Fibroblast of villous mesenchyme (primary cell): Measurements from ENCODE around the gene ATF7. TPM values are rescaled to one million over a fixed set of nuclear protein-coding genes. Genes with fewer than 3 reads are reported as not detected.
"Not testable (repeated sequence)": the region's sequence is repeated elsewhere in the genome, so short reads cannot be mapped to it uniquely, and the experiment has no call there.

ENCODE experiments used
- DNase-seq: peaks from one replicate; pipeline ENCODE4 v3.0.0-alpha.2; 2010; ENCODE audit warnings: low read depth
- H3K4me3 ChIP-seq: 2 replicates; pipeline ENCODE4 v1.5.1; 2011; ENCODE audit warnings: low read depth, mild to moderate bottlenecking, low read length
- total RNA-seq: library from RNA; depleted of rRNA; stranded (reverse); fragments of >200 nt; gene quantifications from 2 replicates; pipeline ENCODE4 v1.2.3, GENCODE V29; 2012
- TF ChIP-seq, protein P1 (sequence below): IDR thresholded peaks from 2 replicates; pipeline ENCODE4 v1.5.1; 2012; ENCODE audit warnings: low read depth, mild to moderate bottlenecking, low read length; ENCODE audit not compliant: insufficient read depth

The ATF7 gene
- total RNA-seq, 1 donor: 14.7 TPM

DNA sequence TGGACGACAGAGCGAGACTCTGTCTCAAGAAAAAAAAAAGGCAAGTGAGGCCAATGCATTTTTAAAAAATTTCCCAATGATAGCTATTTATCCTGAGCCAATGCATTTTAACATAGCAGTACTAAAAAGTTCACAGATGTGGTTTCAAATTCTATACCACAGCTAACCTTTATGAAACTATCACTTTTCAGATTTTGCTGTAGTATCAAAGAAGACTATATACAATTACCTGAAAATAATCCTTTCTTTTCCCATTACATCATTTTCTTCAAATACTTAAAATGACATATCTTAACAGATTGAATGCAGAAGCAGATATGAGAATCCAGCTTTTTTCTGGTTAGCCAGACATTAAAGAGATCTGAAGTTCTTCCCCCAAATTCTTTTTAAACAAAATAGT, 13.2 kb downstream of the ATF7 start:
- no peak overlapping the region for H3K4me3 ChIP-seq
- DNase-seq: no peak
- TF ChIP-seq, protein P1, sequence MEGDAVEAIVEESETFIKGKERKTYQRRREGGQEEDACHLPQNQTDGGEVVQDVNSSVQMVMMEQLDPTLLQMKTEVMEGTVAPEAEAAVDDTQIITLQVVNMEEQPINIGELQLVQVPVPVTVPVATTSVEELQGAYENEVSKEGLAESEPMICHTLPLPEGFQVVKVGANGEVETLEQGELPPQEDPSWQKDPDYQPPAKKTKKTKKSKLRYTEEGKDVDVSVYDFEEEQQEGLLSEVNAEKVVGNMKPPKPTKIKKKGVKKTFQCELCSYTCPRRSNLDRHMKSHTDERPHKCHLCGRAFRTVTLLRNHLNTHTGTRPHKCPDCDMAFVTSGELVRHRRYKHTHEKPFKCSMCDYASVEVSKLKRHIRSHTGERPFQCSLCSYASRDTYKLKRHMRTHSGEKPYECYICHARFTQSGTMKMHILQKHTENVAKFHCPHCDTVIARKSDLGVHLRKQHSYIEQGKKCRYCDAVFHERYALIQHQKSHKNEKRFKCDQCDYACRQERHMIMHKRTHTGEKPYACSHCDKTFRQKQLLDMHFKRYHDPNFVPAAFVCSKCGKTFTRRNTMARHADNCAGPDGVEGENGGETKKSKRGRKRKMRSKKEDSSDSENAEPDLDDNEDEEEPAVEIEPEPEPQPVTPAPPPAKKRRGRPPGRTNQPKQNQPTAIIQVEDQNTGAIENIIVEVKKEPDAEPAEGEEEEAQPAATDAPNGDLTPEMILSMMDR: no peak

DNA sequence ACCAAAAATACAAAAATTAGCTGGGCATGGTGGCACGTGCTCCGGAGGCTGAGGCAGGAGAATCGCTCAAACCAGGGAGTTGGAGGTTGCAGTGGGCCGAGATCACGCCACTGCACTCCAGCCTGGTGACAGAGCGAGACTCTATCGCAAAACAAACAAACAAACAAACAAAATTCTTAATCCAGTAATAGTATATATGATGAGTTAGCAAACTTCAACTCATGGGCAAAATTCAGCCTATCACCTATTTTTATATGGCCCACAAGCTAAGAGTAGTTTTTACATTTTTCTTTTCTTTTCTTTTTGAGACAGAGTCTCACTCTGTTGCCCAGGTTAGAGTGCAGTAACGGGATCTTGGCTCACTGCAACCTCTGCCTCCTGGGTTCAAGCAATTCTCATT, 14.9 kb downstream of the ATF7 start:
- DNase-seq: no peak
- TF ChIP-seq, protein P1: no peak
- H3K4me3 ChIP-seq: no peak overlapping the region

DNA sequence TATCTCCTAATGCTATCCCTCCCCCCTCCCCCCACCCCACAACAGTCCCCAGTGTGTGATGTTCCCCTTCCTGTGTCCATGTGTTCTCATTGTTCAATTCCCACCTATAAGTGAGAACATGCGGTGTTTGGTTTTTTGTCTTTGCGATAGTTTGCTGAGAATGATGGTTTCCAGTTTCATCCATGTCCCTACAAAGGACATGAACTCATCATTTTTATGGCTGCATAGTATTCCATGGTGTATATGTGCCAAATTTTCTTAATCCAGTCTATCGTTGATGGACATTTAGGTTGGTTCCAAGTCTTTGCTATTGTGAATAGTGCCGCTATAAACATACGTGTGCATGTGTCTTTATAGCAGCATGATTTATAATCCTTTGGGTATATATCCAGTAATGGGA, 19.5 kb downstream of the ATF7 start:
- not testable (repeated sequence) for DNase-seq, H3K4me3 ChIP-seq

DNA sequence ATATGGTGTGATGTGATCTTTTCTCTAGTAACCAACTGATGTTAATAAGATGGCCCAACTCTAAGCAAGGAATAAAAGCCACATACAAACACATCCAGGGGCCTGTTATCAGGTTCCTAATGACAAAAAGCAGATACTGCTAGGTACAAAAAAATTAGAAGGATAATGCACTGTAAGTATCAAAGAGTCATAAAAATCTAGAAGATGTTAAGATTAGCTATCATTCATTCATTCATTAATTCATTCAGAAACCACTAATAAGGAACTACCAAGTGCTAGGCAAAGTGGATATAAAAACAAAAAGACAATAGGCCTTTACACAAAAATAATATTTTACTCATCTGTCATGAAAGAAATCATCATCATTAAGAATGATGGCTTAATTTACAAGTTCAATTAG, 21.6 kb downstream of the ATF7 start:
- H3K4me3 ChIP-seq: no peak overlapping the region
- no peak for DNase-seq
- TF ChIP-seq, protein P1: no peak

DNA sequence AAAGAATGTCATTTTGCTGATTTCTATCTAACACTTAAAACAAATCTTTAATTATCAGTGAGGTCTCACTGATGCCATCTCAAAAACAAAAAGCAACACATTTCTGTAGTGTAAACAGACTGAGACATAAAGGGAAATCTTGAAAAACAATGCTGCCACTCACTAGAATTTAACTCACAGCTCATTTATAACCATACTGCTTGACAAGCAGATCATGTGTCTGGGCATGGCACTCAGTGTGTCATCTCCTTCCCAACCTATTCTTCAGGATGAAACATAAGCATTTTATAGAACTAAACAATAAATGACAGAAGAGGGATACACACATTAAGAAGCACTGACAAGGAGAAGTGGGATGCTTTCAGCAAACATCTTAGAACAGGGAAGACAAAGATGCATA, 22.4 kb downstream of the ATF7 start:
- TF ChIP-seq, protein P1: no peak
- DNase-seq: no peak
- H3K4me3 ChIP-seq: no peak overlapping the region

DNA sequence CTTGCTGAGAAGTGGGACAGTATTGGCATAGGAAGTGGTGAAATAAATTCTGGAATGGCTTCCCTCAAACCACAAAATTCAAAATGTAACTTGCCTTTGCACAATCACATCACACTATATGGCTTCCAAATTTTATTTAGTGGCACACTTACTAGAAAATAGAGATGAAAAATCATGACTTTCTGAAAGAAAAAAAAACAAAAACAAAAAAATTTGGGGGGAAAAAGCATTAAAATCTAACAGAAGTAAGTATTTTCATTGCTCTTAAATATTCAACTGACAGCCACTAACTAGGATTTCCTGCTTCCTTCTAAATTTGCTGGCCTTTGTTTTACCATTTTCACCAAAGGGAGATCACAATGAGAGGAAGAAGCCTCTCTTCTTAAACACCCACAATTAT, 23.0 kb downstream of the ATF7 start:
- DNase-seq: no peak
- H3K4me3 ChIP-seq: no peak overlapping the region
- TF ChIP-seq, protein P1: no peak

DNA sequence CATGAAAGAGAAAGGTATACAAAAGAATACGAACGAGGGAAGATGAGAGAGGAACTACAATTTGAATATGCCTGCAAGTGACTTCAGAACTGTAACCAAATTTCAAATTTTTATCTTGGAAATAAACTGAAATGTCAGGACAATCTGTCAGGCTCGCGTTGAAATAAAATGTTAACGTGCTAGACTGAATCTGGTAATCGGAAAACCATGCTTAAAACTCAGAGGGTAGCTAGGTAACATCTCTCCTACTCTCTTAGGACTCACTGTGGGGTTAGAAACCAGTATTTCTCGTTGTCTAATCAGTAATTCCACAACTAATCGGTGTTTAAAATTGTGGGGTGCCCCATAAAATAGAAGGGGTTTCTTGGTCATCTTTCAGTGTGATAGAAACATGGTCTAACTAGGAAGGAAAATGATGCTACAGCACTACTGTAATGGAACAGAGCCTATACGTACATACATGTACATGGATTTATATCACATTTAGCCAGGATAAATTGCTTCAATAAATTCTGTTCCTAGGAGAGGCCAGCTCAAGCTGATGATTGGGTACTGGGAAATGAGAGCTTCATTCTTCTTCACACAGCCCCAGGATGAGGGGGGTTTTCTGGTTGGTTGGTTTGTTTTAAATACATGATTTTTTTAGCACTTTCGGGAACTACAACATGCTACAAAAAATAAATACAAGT, 23.9 kb downstream of the ATF7 start:
- DNase-seq: no peak
- H3K4me3 ChIP-seq: no peak overlapping the region
- TF ChIP-seq, protein P1: no peak
